ENCODE results near the gene CFB. TPM values are rescaled to one million over a fixed set of nuclear protein-coding genes. Genes with fewer than 3 reads are reported as not detected.
A peak's percentile ranks its signal among the peaks of the same experiment; 100 is the strongest.

Gene CFB
- total RNA-seq, 6 experiments from 2014 or later, result 1,939 to 4,112 (median 3,131) TPM

DNA sequence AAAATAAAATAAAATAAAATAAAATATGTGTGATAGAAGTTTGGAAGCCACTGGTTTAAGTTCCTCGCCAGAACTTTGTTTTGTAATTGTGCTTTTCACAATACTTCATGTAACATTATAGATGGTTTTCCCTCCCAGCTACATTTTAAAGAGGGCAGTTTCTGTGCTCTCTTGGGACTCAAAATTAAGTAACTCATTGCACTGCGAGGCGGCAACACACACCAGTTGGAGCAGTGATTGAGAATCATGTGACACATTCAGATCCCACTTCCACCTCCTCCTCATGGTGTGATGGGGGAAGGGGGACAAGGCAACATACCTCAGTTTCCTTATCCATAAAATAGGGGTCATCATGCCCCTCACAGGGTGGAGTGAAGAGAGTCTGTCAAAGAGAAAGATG is 10.9 kb upstream of the CFB start:
- H3K4me1 ChIP-seq, result peaks cover 0 to 13% (median 3%) of the 10 kb centered on the region in 4 donors
- no peak overlapping the region for H3K4me3 ChIP-seq
- 71% methylated on average over 3 of the region's 3 CpGs for WGBS (ENCODE audit: insufficient coverage, low coverage, low lambda C conversion rate, missing lambda C conversion rate)
- no peaks in the 10 kb centered on the region for H3K27me3 ChIP-seq
- peaks cover 0 to 39% (median 15%) of the 10 kb centered on the region in 4 donors for H3K36me3 ChIP-seq
- DNase-seq (no peak), ATAC-seq (no peak)
- H3K9me3 ChIP-seq, result no peaks in the 10 kb centered on the region
- intact Hi-C loops (cut with DNase I), result no loop called here
- TF ChIP-seq, protein P1, sequence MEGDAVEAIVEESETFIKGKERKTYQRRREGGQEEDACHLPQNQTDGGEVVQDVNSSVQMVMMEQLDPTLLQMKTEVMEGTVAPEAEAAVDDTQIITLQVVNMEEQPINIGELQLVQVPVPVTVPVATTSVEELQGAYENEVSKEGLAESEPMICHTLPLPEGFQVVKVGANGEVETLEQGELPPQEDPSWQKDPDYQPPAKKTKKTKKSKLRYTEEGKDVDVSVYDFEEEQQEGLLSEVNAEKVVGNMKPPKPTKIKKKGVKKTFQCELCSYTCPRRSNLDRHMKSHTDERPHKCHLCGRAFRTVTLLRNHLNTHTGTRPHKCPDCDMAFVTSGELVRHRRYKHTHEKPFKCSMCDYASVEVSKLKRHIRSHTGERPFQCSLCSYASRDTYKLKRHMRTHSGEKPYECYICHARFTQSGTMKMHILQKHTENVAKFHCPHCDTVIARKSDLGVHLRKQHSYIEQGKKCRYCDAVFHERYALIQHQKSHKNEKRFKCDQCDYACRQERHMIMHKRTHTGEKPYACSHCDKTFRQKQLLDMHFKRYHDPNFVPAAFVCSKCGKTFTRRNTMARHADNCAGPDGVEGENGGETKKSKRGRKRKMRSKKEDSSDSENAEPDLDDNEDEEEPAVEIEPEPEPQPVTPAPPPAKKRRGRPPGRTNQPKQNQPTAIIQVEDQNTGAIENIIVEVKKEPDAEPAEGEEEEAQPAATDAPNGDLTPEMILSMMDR (IDR thresholded peaks at IDR 0.05), result no peak
- no peak for TF ChIP-seq POLR2A (IDR thresholded peaks at IDR 0.05)
- no peak overlapping the region for H3K27ac ChIP-seq

DNA sequence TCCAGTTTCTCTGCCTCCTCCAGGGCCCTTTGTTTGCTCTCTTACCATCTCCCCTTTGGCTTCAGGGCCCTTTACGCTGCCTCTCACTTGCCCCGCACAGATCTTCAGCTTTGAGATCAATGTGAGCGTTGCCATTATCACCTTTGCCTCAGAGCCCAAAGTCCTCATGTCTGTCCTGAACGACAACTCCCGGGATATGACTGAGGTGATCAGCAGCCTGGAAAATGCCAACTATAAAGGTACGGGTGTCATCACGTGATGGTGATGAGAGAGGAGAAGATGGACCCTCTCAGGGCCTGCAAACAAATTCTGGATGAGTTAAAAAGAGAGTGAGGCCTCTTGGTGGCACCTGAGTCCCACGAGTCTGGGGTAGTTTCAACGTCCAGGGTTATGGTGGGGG is 10.1 kb upstream of the CFB start:
- no peak overlapping the region for H3K4me3 ChIP-seq
- H3K36me3 ChIP-seq, result peaks cover 0 to 47% (median 16%) of the 10 kb centered on the region in 4 donors
- TF ChIP-seq, protein P1 (IDR thresholded peaks at IDR 0.05), result no peak
- TF ChIP-seq POLR2A (IDR thresholded peaks at IDR 0.05), result no peak
- peak; percentile 10 to 69 (median 34) for ATAC-seq
- peak in 1 of 3 donors; percentile 13 for DNase-seq
- no peaks in the 10 kb centered on the region for H3K27me3 ChIP-seq
- no peaks in the 10 kb centered on the region for H3K9me3 ChIP-seq
- peak overlapping the region in 1 of 3 donors; percentile 53 for H3K27ac ChIP-seq
- WGBS (ENCODE audit: insufficient coverage, low coverage, low lambda C conversion rate, missing lambda C conversion rate), result 44% methylated on average over 9 of the region's 9 CpGs
- intact Hi-C loops (cut with DNase I), result no loop called here
- peaks cover 0 to 12% (median 0%) of the 10 kb centered on the region in 4 donors for H3K4me1 ChIP-seq

DNA sequence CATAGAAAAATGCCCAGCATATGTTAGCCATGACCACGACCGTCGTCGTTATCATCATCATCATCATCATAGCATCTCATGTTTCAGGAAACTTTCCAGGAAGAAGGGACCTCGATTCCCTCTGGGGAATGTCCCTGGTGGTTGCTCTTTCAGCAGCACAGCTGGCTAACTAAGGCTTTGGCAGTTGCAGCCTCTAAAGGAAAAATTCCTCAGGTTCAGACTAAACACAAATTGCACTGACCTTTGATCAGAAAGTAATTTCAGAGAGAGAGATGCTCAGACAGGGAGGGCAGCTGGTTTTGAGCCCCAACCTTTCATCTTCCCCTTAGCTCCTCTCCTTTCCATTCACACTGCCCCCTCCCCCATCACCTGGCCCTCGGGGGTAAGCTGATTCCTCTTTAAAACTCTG is 5.6 kb upstream of the CFB start:
- DNase-seq (no peak), ATAC-seq (no peak)
- no peak overlapping the region for H3K4me3 ChIP-seq
- no peaks in the 10 kb centered on the region for H3K27me3 ChIP-seq
- peaks cover 0 to 59% (median 15%) of the 10 kb centered on the region in 4 donors for H3K36me3 ChIP-seq
- H3K4me1 ChIP-seq, result peaks cover 0 to 34% (median 16%) of the 10 kb centered on the region in 4 donors
- TF ChIP-seq, protein P1 (IDR thresholded peaks at IDR 0.05), result no peak
- TF ChIP-seq POLR2A (IDR thresholded peaks at IDR 0.05), result no peak
- no peaks in the 10 kb centered on the region for H3K9me3 ChIP-seq
- intact Hi-C loops (cut with DNase I), result no loop called here
- WGBS (ENCODE audit: insufficient coverage, low coverage, low lambda C conversion rate, missing lambda C conversion rate), result 34% methylated on average over 6 of the region's 6 CpGs
- H3K27ac ChIP-seq, result no peak overlapping the region

DNA sequence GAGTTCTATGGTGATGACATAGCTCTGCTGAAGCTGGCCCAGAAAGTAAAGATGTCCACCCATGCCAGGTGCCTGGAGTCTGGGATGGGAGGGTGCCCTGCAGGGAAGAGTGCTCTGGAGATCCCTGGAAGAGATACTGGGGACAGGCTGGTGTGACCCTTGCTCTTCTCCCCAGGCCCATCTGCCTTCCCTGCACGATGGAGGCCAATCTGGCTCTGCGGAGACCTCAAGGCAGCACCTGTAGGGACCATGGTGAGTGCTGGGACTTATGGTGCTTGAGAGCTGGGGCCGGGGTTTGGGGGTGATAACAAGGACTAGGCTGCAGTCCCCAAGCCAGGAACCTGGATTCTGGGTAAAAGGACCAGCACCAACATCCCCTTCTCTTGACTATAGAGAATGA is 2.2 kb upstream of the CFB start:
- WGBS (ENCODE audit: insufficient coverage, low coverage, low lambda C conversion rate, missing lambda C conversion rate), result 83% methylated on average over 1 of the region's 3 CpGs
- intact Hi-C loops (cut with DNase I), result no loop called here
- H3K4me3 ChIP-seq, result no peak overlapping the region
- H3K36me3 ChIP-seq, result peaks cover 0 to 58% (median 21%) of the 10 kb centered on the region in 4 donors
- DNase-seq (no peak), ATAC-seq (no peak)
- H3K27me3 ChIP-seq, result no peaks in the 10 kb centered on the region
- H3K27ac ChIP-seq, result peak overlapping the region in 1 of 3 donors; percentile 91
- TF ChIP-seq POLR2A (IDR thresholded peaks at IDR 0.05), result no peak
- TF ChIP-seq, protein P1 (IDR thresholded peaks at IDR 0.05), result no peak
- H3K4me1 ChIP-seq, result peaks cover 0 to 42% (median 19%) of the 10 kb centered on the region in 4 donors
- H3K9me3 ChIP-seq, result no peaks in the 10 kb centered on the region

DNA sequence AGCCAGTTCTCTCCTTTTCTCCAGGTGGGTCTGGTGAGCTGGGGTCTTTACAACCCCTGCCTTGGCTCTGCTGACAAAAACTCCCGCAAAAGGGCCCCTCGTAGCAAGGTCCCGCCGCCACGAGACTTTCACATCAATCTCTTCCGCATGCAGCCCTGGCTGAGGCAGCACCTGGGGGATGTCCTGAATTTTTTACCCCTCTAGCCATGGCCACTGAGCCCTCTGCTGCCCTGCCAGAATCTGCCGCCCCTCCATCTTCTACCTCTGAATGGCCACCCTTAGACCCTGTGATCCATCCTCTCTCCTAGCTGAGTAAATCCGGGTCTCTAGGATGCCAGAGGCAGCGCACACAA is 765 bp upstream of the CFB start:
- WGBS (ENCODE audit: insufficient coverage, low coverage, low lambda C conversion rate, missing lambda C conversion rate), result 59% methylated on average over 5 of the region's 9 CpGs
- peaks cover 0 to 41% (median 19%) of the 10 kb centered on the region in 4 donors for H3K4me1 ChIP-seq
- no peaks in the 10 kb centered on the region for H3K9me3 ChIP-seq
- H3K36me3 ChIP-seq, result peaks cover 0 to 58% (median 21%) of the 10 kb centered on the region in 4 donors
- no peak for TF ChIP-seq POLR2A (IDR thresholded peaks at IDR 0.05)
- TF ChIP-seq, protein P1 (IDR thresholded peaks at IDR 0.05), result no peak
- intact Hi-C loops (cut with DNase I), result no loop called here
- H3K27ac ChIP-seq, result peak overlapping the region; percentile 51 to 91 (median 66)
- H3K27me3 ChIP-seq, result no peaks in the 10 kb centered on the region
- peak overlapping the region in 1 of 3 donors; percentile 78 for H3K4me3 ChIP-seq
- DNase-seq (no peak), ATAC-seq (peak in 1 of 4 donors; percentile 17)
